Measurements from ENCODE around the gene ZC3H12C.
"Not testable (repeated sequence)": the region's sequence is repeated elsewhere in the genome, so short reads cannot be mapped to it uniquely, and the experiment has no call there.

Gene ZC3H12C

GRCh38 chr11:110179064-110179463 lies 85.9 kb downstream of the ZC3H12C start:
- no peak for DNase-seq (ENCODE audit: low read depth in 2 of 2)

GRCh38 chr11:110182886-110183285 lies 89.7 kb downstream of the ZC3H12C start:
- no peak for DNase-seq (ENCODE audit: low read depth in 2 of 2)

GRCh38 chr11:110184456-110184855 lies 91.3 kb downstream of the ZC3H12C start:
- DNase-seq (ENCODE audit: low read depth in 2 of 2): no peak

- DNase-seq (ENCODE audit: low read depth in 2 of 2): no peak
These were observed 92.0 kb downstream of the ZC3H12C start for GRCh38 chr11:110185121-110185591.

- DNase-seq (ENCODE audit: low read depth in 2 of 2): no peak
These were observed 92.4 kb downstream of the ZC3H12C start for GRCh38 chr11:110185599-110185998.

GRCh38 chr11:110186456-110186855 lies 93.3 kb downstream of the ZC3H12C start:
- no peak for DNase-seq (ENCODE audit: low read depth in 2 of 2)

GRCh38 chr11:110186867-110187266 lies 93.7 kb downstream of the ZC3H12C start:
- DNase-seq (ENCODE audit: low read depth in 2 of 2): no peak

GRCh38 chr11:110187731-110188130 lies 94.5 kb downstream of the ZC3H12C start:
- DNase-seq (ENCODE audit: low read depth in 2 of 2): no peak

- DNase-seq (ENCODE audit: low read depth in 2 of 2): no peak
These were observed 97.7 kb downstream of the ZC3H12C start for GRCh38 chr11:110190885-110191284.

GRCh38 chr11:110192604-110193282 lies 99.6 kb downstream of the ZC3H12C start:
- DNase-seq (ENCODE audit: low read depth in 2 of 2): not testable (repeated sequence)

GRCh38 chr11:110194211-110194766 lies 101.1 kb downstream of the ZC3H12C start:
- DNase-seq (ENCODE audit: low read depth in 2 of 2): not testable (repeated sequence)

GRCh38 chr11:110196241-110196754 lies 103.1 kb downstream of the ZC3H12C start:
- no peak for DNase-seq (ENCODE audit: low read depth in 2 of 2)

- DNase-seq (ENCODE audit: low read depth in 2 of 2): no peak
These were observed 103.8 kb downstream of the ZC3H12C start for GRCh38 chr11:110196884-110197420.

- DNase-seq (ENCODE audit: low read depth in 2 of 2): no peak
These were observed 105.0 kb downstream of the ZC3H12C start for GRCh38 chr11:110198031-110198729.

GRCh38 chr11:110199184-110199981 lies 106.2 kb downstream of the ZC3H12C start:
- no peak for DNase-seq (ENCODE audit: low read depth in 2 of 2)

GRCh38 chr11:110200241-110200640 lies 107.0 kb downstream of the ZC3H12C start:
- DNase-seq (ENCODE audit: low read depth in 2 of 2): no peak

GRCh38 chr11:110200836-110201235 lies 107.6 kb downstream of the ZC3H12C start:
- no peak for DNase-seq (ENCODE audit: low read depth in 2 of 2)

- DNase-seq (ENCODE audit: low read depth in 2 of 2): no peak
These were observed 113.9 kb downstream of the ZC3H12C start for GRCh38 chr11:110207123-110207522.

GRCh38 chr11:110208678-110209312 lies 115.6 kb downstream of the ZC3H12C start:
- DNase-seq (ENCODE audit: low read depth in 2 of 2): not testable (repeated sequence)

GRCh38 chr11:110209313-110209694 lies 116.1 kb downstream of the ZC3H12C start:
- DNase-seq (ENCODE audit: low read depth in 2 of 2): not testable (repeated sequence)

All from stimulated activated CD8-positive, alpha-beta memory T cell treated with anti-CD3 and anti-CD28 coated beads, Interleukin-2, amount 100 ng/mL, for 1 hour (primary cell).